ENCODE data around the gene USH1G.

DNA sequence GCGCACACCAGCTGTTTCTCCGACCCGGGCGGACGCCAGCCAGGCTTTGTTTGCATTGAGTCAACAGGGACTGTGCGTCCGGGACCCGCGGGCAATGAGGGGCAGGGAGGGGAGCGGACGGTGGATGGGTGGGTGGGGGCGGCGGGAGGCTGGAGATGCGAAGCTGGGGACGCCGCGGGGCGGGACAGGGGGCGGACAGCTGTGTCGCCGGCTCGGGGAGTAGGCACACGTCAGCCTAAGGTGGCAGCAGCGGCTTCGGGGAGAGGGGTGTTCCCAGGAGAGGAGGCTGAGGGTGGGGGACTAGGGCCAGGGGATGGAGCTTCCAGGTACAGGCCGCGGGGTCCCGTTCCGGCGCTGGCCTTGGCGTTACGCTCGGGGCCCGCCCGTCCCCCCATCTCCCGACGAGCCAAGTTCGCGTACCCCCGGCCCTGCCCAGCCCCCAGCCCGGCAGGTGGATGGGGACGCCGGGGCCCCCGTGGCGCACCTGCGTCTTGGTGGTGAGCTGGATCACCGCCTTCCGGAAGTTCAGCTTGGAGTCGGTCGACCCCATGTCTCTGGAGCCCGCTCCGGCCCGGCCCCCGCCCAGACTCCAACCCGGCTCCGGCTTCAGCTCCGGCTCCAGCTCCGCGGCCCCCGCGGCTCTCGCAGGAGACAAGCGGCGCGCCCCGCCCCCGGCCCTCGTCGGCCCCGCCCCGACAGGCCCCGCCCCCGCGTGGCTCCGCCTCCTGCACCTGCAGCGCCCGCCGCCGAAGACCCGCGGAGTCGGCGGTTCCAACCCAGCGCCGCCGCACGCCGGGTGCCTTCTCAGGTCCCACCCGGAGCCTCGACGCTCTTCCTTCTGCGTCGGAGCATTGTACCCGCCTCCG is 49.3 kb upstream of the USH1G start, which contains the start of gene HID1:
- TF ChIP-seq POLR2A (IDR thresholded peaks at IDR 0.05) = no peak
- TF ChIP-seq, protein P1, sequence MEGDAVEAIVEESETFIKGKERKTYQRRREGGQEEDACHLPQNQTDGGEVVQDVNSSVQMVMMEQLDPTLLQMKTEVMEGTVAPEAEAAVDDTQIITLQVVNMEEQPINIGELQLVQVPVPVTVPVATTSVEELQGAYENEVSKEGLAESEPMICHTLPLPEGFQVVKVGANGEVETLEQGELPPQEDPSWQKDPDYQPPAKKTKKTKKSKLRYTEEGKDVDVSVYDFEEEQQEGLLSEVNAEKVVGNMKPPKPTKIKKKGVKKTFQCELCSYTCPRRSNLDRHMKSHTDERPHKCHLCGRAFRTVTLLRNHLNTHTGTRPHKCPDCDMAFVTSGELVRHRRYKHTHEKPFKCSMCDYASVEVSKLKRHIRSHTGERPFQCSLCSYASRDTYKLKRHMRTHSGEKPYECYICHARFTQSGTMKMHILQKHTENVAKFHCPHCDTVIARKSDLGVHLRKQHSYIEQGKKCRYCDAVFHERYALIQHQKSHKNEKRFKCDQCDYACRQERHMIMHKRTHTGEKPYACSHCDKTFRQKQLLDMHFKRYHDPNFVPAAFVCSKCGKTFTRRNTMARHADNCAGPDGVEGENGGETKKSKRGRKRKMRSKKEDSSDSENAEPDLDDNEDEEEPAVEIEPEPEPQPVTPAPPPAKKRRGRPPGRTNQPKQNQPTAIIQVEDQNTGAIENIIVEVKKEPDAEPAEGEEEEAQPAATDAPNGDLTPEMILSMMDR (IDR thresholded peaks at IDR 0.05) = no peak

All from adrenal gland (tissue), 5 donors.